Parietal lobe (tissue), 1 donor: ENCODE measurements around the gene MRPS11. TPM values are rescaled to one million over a fixed set of nuclear protein-coding genes. Genes with fewer than 3 reads are reported as not detected.

Experiments
- total RNA-seq: library from RNA; depleted of rRNA; stranded (reverse); fragments of >200 nt; gene quantifications from one replicate; pipeline ENCODE4 v1.2.3, GENCODE V29; 2014

MRPS11 gene
- total RNA-seq = 24.4 TPM

GRCh38 chr15:88467073-88467934, at the start of gene MRPS11, which contains the start of gene MRPL46:
TSS of gene MRPS11 (plus strand) at chr15:88467708. CDS start at chr15:88467718, 10 bp downstream.
TSS of gene MRPL46 (minus strand) at chr15:88467388. CDS start at chr15:88467377, 11 bp downstream.

Other genes with a start within 250 kb of the MRPS11 start
- 95.2 TPM for gene NTRK3, start 211.0 kb upstream of the MRPS11 start, total RNA-seq
- gene MRPL46, start 320 bp upstream of the MRPS11 start, total RNA-seq = 21.3 TPM
- gene DET1, start 79.0 kb downstream of the MRPS11 start, total RNA-seq = 20.7 TPM
- gene AEN, start 153.6 kb downstream of the MRPS11 start, total RNA-seq = 4.7 TPM
- 0.31 TPM for gene ISG20, start 171.3 kb downstream of the MRPS11 start, total RNA-seq